Endodermal cell (in vitro differentiated cells): ENCODE data around the gene AKAP6. TPM values are rescaled to one million over a fixed set of nuclear protein-coding genes. Genes with fewer than 3 reads are reported as not detected.

Experiments used
- DNase-seq: peaks from one replicate; pipeline ENCODE4 v3.0.0-alpha.2; 2017
- H3K27ac ChIP-seq: 2 replicates; pipeline ENCODE4 v1.5.1; 2013; ENCODE audit warnings: mild to moderate bottlenecking, low read depth, low read length, moderate library complexity
- H3K27me3 ChIP-seq: 2 replicates; pipeline ENCODE4 v1.6.1; 2013; ENCODE audit warnings: mild to moderate bottlenecking, low read length, moderate library complexity; ENCODE audit not compliant: insufficient read depth, control insufficient read depth, poor library complexity, severe bottlenecking
- H3K36me3 ChIP-seq: 2 replicates; pipeline ENCODE4 v1.7.0; 2013; ENCODE audit warnings: mild to moderate bottlenecking, low read length, moderate library complexity; ENCODE audit not compliant: control insufficient read depth, insufficient read depth
- H3K4me1 ChIP-seq: one replicate; pipeline ENCODE4 v1.7.0; 2013; ENCODE audit warnings: low read length; ENCODE audit not compliant: control insufficient read depth, insufficient read depth
- H3K4me3 ChIP-seq: 2 replicates; pipeline ENCODE4 v1.5.1; 2013; ENCODE audit warnings: mild to moderate bottlenecking, low read length, moderate library complexity
- H3K9ac ChIP-seq: 2 replicates; pipeline ENCODE4 v1.6.1; 2013; ENCODE audit warnings: mild to moderate bottlenecking, low read length, moderate library complexity; ENCODE audit not compliant: poor library complexity, severe bottlenecking; ENCODE audit errors: extremely low read depth
- H3K9me3 ChIP-seq: 2 replicates; pipeline ENCODE4 v1.6.1; 2013; ENCODE audit warnings: mild to moderate bottlenecking, low read length, moderate library complexity; ENCODE audit not compliant: control insufficient read depth
- H3K27ac Mint-ChIP-seq: 2 replicates; pipeline ENCODE4 v1.8.0; 2020; ENCODE audit warnings: mixed read lengths
- H3K27me3 Mint-ChIP-seq: 2 replicates; pipeline ENCODE4 v1.8.0; 2021; ENCODE audit warnings: mild to moderate bottlenecking, mixed read lengths; ENCODE audit not compliant: insufficient read depth
- H3K36me3 Mint-ChIP-seq: 2 replicates; pipeline ENCODE4 v1.8.0; 2020; ENCODE audit warnings: low read depth, mixed read lengths
- H3K4me1 Mint-ChIP-seq: 2 replicates; pipeline ENCODE4 v1.8.0; 2020; ENCODE audit warnings: mixed read lengths
- H3K4me3 Mint-ChIP-seq: 2 replicates; pipeline ENCODE4 v1.8.0; 2020; ENCODE audit warnings: mild to moderate bottlenecking, moderate library complexity, mixed read lengths
- H3K9me3 Mint-ChIP-seq: 2 replicates; pipeline ENCODE4 v1.8.0; 2020; ENCODE audit warnings: mild to moderate bottlenecking, mixed read lengths
- CTCF ChIP-seq: fragments of 200-600 bp; sonication (generic); conservative IDR thresholded peaks from 2 replicates; pipeline ENCODE4 v1.5.0; 2021; ENCODE audit warnings: antibody characterized with exemption, mild to moderate bottlenecking
- WGBS, 2 experiments: methylation state at CpG; one replicate each; pipeline versions ENCODE4 v1.1.5 to v1.1.7; 2013; ENCODE audit warnings: missing lambda C conversion rate in 2 of 2, mixed read lengths in 1 of 2; ENCODE audit not compliant: insufficient coverage in 1 of 2, insufficient read length in 1 of 2; 5-methylcytosine and 5-hydroxymethylcytosine counted together
- total RNA-seq, 2 donors: library from RNA; stranded (reverse); fragmentation: NEBNext Ultra II Directional in 1 of 2; extraction: Animal tissue kit (Norgen Biotek cat#: 25700) in 1 of 2; gene quantifications; 2 replicates in 1 of 2; 3 replicates in 1 of 2; pipeline ENCODE4 v1.2.1, GENCODE V29; 2021

Gene AKAP6
- total RNA-seq, 2 donors from 2014 or later = 4.3 to 5.0 TPM

DNA sequence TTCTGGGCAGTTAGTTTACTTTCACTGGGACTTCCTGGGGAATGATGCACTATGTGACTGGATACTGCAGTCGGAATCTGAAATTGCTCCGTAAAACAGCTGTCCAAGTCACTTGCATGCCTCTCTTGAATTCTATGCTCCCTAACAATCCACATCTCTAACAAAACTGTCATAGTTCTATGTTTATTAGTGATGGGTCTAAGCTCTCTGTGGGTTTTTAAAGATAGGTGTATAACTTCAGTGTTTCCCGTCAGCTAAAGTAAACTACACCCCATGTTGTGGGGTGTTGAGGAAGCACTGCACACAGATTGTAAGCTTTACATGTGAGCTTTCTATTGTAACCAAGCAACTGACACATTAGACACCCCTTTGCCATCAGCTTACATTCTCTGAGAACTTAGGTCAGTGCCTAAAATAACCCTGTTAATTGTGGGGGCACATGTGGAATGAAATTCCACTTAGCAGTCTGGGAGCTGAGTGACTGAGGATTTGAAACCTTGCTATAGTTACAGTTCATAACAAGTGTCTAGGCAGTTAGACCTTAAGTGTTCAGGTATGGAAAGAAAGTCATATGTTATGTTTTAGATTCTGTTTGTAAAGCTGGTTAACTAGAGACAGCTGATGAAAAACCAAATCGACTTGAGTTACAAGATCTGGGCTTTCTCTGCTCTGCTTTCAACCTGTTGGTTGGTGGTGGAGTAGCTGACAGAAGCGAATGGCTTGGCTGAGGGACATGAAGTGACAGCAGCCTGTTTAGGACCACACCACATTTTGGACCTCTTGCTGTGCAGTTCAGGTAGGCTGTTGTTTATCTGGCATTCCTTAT lies 165.7 kb downstream of the AKAP6 start:
- Mint-ChIP-seq H3K9me3 (no peaks in the 10 kb centered on the region), H3K4me1 (no peaks in the 10 kb centered on the region), H3K4me3 (no peak overlapping the region), H3K27me3 (peaks cover 3% of the 10 kb centered on the region), H3K36me3 (no peaks in the 10 kb centered on the region), H3K27ac (no peak overlapping the region)
- Histone ChIP-seq H3K9ac (no peak overlapping the region), H3K27ac (no peak overlapping the region), H3K36me3 (no peaks in the 10 kb centered on the region), H3K4me3 (no peak overlapping the region), H3K9me3 (no peaks in the 10 kb centered on the region), H3K27me3 (no peaks in the 10 kb centered on the region), H3K4me1 (no peaks in the 10 kb centered on the region)
- no peak for DNase-seq
- 74 to 92% methylated on average over 2 to 5 of the region's 5 CpGs for WGBS, 2 experiments
- TF ChIP-seq CTCF = no peak

DNA sequence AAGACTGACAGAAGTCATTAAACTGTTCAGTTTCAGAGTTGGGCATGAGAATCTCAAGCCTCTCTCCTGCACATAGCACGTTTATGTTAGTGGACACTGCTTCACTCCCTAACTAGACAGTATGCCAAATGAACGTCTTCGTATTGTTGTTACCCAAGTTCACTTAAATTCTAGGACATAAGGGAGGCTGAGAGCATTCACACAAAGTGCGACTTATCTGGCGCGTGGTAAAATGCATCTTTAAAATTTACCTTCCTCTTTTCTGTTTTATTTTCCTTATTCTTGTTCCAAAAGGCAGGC lies 166.3 kb downstream of the AKAP6 start:
- DNase-seq = no peak
- Histone ChIP-seq H3K9me3 (no peaks in the 10 kb centered on the region), H3K9ac (no peak overlapping the region), H3K36me3 (no peaks in the 10 kb centered on the region), H3K27ac (no peak overlapping the region), H3K4me1 (no peaks in the 10 kb centered on the region), H3K27me3 (no peaks in the 10 kb centered on the region), H3K4me3 (no peak overlapping the region)
- no peak overlapping the region for H3K27ac Mint-ChIP-seq
- H3K9me3 Mint-ChIP-seq = no peaks in the 10 kb centered on the region
- no peak overlapping the region for H3K4me3 Mint-ChIP-seq
- H3K27me3 Mint-ChIP-seq = peaks cover 3% of the 10 kb centered on the region
- TF ChIP-seq CTCF = no peak
- no peaks in the 10 kb centered on the region for H3K36me3 Mint-ChIP-seq
- 90 to 100% methylated on average over 3 to 6 of the region's 6 CpGs for WGBS, 2 experiments
- no peaks in the 10 kb centered on the region for H3K4me1 Mint-ChIP-seq

DNA sequence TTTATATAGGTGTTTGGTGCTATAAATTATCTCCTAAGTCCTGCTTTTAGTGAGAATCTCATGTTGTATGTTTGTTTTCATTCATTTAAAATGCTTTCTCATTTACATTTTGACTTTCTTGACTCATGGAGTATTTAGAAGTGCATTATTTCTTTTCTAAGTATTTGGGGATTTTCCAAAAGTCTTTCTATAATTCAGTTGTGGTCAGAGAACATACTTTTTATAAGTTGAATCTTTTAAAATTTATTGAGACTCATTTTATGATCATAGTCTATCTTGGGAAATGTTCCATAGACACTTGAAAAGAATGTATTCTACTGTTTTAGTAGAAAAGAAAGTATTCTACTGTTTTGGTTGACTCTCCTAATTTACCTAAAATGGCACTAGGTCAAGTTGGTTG lies 168.2 kb downstream of the AKAP6 start:
- H3K4me3 Mint-ChIP-seq = no peak overlapping the region
- peaks cover 3% of the 10 kb centered on the region for H3K27me3 Mint-ChIP-seq
- H3K27ac Mint-ChIP-seq = no peak overlapping the region

More for the DNA sequence above, 168.2 kb downstream of the AKAP6 start:
- H3K4me1 ChIP-seq = no peaks in the 10 kb centered on the region
- Mint-ChIP-seq H3K9me3 (no peaks in the 10 kb centered on the region), H3K4me1 (no peaks in the 10 kb centered on the region), H3K36me3 (no peaks in the 10 kb centered on the region)
- no peak for TF ChIP-seq CTCF
- no peak overlapping the region for H3K27ac ChIP-seq
- no peaks in the 10 kb centered on the region for H3K27me3 ChIP-seq
- no peaks in the 10 kb centered on the region for H3K36me3 ChIP-seq
- no peaks in the 10 kb centered on the region for H3K9me3 ChIP-seq
- no peak overlapping the region for H3K9ac ChIP-seq
- DNase-seq = no peak
- H3K4me3 ChIP-seq = no peak overlapping the region
